Subcutaneous adipose tissue (tissue), 4 donors: ENCODE measurements around the gene SYCP1. TPM values are rescaled to one million over a fixed set of nuclear protein-coding genes. Genes with fewer than 3 reads are reported as not detected.

Experiments
- CTCF ChIP-seq: fragments of 450-650 bp; IDR thresholded peaks from one replicate; pipeline ENCODE4 v1.5.1; 2016; ENCODE audit warnings: low read depth, mild to moderate bottlenecking, control low read depth, antibody characterized with exemption, moderate library complexity
- total RNA-seq, 4 donors: library from RNA; depleted of rRNA; stranded (reverse); fragments of >200 nt; gene quantifications; one replicate each; pipeline ENCODE4 v1.1.0, GENCODE V29; 2016

The SYCP1 gene, protein sequence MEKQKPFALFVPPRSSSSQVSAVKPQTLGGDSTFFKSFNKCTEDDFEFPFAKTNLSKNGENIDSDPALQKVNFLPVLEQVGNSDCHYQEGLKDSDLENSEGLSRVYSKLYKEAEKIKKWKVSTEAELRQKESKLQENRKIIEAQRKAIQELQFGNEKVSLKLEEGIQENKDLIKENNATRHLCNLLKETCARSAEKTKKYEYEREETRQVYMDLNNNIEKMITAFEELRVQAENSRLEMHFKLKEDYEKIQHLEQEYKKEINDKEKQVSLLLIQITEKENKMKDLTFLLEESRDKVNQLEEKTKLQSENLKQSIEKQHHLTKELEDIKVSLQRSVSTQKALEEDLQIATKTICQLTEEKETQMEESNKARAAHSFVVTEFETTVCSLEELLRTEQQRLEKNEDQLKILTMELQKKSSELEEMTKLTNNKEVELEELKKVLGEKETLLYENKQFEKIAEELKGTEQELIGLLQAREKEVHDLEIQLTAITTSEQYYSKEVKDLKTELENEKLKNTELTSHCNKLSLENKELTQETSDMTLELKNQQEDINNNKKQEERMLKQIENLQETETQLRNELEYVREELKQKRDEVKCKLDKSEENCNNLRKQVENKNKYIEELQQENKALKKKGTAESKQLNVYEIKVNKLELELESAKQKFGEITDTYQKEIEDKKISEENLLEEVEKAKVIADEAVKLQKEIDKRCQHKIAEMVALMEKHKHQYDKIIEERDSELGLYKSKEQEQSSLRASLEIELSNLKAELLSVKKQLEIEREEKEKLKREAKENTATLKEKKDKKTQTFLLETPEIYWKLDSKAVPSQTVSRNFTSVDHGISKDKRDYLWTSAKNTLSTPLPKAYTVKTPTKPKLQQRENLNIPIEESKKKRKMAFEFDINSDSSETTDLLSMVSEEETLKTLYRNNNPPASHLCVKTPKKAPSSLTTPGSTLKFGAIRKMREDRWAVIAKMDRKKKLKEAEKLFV
- under 1 TPM in 2 of 4 donors, not detected in 2; 0.33 to 0.44 TPM for total RNA-seq

DNA sequence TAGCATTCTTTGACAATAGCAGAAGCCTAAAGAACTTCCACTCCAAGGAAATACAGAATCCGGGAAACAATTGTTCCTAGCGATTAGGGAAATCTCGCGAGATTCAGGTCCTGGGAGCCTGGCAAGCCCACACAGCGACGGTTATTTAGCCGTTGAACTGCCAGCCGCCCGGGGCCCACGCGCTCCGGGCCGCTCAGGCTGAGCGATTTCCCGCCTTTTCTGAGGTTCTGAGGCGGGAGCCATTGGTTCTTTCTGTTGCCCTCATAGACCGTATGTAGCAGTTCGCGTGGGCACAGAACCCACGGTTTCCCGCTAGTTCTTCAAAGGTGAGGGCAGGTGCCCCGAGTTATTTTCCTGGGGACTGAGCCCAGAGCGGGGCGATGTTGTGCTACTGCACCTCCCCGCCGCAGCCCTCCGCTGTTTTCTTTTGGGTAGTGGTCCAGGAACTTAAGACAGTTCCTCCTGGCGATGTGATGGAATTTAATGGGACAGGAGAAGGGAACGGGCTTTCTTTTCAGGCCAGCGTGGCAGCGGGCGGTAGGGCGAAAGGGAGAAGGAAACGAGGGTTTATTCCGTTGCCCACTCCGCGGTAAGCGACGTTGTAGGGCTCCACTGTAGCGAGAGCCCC, at the start of gene SYCP1:
Gene SYCP1, plus strand, starts transcription at position 171 of the 628 bp plus-strand sequence. CDS start 602 bp downstream, outside the sequence.
- TF ChIP-seq CTCF = no peak

DNA sequence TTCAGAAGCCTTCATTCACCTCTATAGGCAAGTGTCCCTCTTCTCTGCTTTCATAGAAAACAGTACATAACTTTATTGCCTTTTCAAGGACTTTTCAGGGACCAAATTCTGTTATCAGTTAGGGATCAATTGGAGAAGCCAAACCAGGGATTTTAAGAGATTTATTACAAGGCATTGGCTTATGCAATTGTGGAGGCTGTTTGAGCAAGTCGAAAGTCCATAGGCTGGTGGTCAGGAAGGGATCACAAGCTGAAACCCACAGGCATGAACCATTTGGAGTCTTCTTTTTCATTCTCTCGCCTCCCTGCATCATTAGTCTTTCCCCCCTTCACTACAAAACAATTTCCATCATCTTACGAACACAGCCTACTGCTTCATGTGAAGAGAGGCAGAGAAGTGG, 34.8 kb upstream of the SYCP1 start:
- TF ChIP-seq CTCF = no peak

- TF ChIP-seq CTCF = no peak
Observed at GRCh38 chr1:114820392-114820791, 34.3 kb upstream of the SYCP1 start.

DNA sequence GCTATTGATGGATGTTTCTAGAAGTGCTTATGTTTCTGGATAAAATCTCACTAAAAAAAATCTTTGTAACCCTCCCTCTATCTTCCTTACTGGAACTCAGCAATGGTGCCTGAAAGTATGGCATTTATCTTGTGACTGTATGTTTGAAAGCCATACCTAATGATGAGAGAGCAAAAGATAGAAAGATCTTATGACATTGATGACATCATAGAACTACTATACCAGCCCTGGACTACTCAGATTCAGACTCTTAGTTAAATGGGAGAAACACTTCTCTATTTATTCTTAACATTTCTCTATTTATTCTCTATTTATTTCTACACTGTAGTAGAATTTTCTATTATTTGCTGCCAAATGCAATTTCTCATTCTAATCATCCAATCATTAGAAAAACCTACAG, 32.7 kb upstream of the SYCP1 start:
- TF ChIP-seq CTCF = no peak

GRCh38 chr1:114828251-114828650, 26.4 kb upstream of the SYCP1 start:
- TF ChIP-seq CTCF = no peak

GRCh38 chr1:114831276-114831994, 23.2 kb upstream of the SYCP1 start:
- no peak for TF ChIP-seq CTCF
